Peyer's patch (tissue), 4 donors: ENCODE measurements around the gene CDSN. TPM values are rescaled to one million over a fixed set of nuclear protein-coding genes. Genes with fewer than 3 reads are reported as not detected.

ENCODE experiments used
- DNase-seq, 3 donors: peaks; one replicate each; pipeline ENCODE4 v3.0.0-alpha.2; 2017 to 2019
- H3K27ac ChIP-seq, 4 donors: fragments of 200-600 bp; sonication (generic); one replicate each; pipeline ENCODE4 v1.5.1; 2016 to 2019
- H3K27me3 ChIP-seq, 2 donors: fragments of 200-600 bp; sonication (generic); one replicate each; pipeline ENCODE4 v1.5.1; 2019
- H3K36me3 ChIP-seq, 3 donors: fragments of 200-600 bp; sonication (generic); one replicate each; pipeline ENCODE4 v1.5.1; 2016 to 2019
- H3K4me1 ChIP-seq, 4 donors: fragments of 200-600 bp; sonication (generic); one replicate each; pipeline ENCODE4 v1.5.1; 2016 to 2019
- H3K4me3 ChIP-seq, 4 donors: fragments of 200-600 bp; sonication (generic); 1 replicate in 3 of 4; 2 replicates in 1 of 4; pipeline ENCODE4 v1.5.1; 2016 to 2019; ENCODE audit warnings: mild to moderate bottlenecking in 1 of 4
- H3K9me3 ChIP-seq, 4 donors: fragments of 200-600 bp; sonication (generic); one replicate each; pipeline ENCODE4 v1.5.1; 2016 to 2019; ENCODE audit warnings: mild to moderate bottlenecking in 1 of 4
- POLR2A ChIP-seq, 2 donors: fragments of 450-650 bp; IDR thresholded peaks; one replicate each; pipeline ENCODE4 v1.5.1; 2017; ENCODE audit warnings: antibody characterized with exemption in 2 of 2, mild to moderate bottlenecking in 2 of 2, moderate library complexity in 2 of 2
- total RNA-seq, 4 donors: library from RNA; depleted of rRNA; stranded (reverse); fragments of >200 nt; gene quantifications; one replicate each; pipeline ENCODE4 v1.1.0, GENCODE V29; 2016
- TF ChIP-seq, protein P1 (sequence below), 6 experiments: fragments of 450-650 bp in 4 of 6; fragments of 200-600 bp in 2 of 6; sonication (generic) in 1 of 6; IDR thresholded peaks; one replicate each; pipeline ENCODE4 v1.5.1; 2017 to 2019; ENCODE audit warnings: antibody characterized with exemption in 6 of 6, mild to moderate bottlenecking in 3 of 6, moderate library complexity in 1 of 6

CDSN gene
- total RNA-seq, 4 donors from 2014 or later: 0.54 TPM; not detected in 3

GRCh38 chr6:31125586-31126363, 5.5 kb upstream of the CDSN start:
- Histone ChIP-seq H3K4me1 (peaks cover 0 to 7% (median 0%) of the 10 kb centered on the region in 4 donors), H3K4me3 (no peak overlapping the region), H3K36me3 (no peaks in the 10 kb centered on the region), H3K9me3 (no peaks in the 10 kb centered on the region), H3K27ac (no peak overlapping the region), H3K27me3 (no peaks in the 10 kb centered on the region)
- TF ChIP-seq, protein P1, sequence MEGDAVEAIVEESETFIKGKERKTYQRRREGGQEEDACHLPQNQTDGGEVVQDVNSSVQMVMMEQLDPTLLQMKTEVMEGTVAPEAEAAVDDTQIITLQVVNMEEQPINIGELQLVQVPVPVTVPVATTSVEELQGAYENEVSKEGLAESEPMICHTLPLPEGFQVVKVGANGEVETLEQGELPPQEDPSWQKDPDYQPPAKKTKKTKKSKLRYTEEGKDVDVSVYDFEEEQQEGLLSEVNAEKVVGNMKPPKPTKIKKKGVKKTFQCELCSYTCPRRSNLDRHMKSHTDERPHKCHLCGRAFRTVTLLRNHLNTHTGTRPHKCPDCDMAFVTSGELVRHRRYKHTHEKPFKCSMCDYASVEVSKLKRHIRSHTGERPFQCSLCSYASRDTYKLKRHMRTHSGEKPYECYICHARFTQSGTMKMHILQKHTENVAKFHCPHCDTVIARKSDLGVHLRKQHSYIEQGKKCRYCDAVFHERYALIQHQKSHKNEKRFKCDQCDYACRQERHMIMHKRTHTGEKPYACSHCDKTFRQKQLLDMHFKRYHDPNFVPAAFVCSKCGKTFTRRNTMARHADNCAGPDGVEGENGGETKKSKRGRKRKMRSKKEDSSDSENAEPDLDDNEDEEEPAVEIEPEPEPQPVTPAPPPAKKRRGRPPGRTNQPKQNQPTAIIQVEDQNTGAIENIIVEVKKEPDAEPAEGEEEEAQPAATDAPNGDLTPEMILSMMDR (IDR thresholded peaks at IDR 0.05): no peak
- TF ChIP-seq POLR2A (IDR thresholded peaks at IDR 0.05): no peak
- DNase-seq: no peak

GRCh38 chr6:31125162-31125561, 4.9 kb upstream of the CDSN start:
- TF ChIP-seq, protein P1 (IDR thresholded peaks at IDR 0.05): no peak
- TF ChIP-seq POLR2A (IDR thresholded peaks at IDR 0.05): no peak
- Histone ChIP-seq H3K36me3 (no peaks in the 10 kb centered on the region), H3K9me3 (no peaks in the 10 kb centered on the region), H3K27me3 (no peaks in the 10 kb centered on the region), H3K4me3 (no peak overlapping the region), H3K27ac (no peak overlapping the region), H3K4me1 (peaks cover 0 to 7% (median 0%) of the 10 kb centered on the region in 4 donors)
- DNase-seq: no peak

DNA sequence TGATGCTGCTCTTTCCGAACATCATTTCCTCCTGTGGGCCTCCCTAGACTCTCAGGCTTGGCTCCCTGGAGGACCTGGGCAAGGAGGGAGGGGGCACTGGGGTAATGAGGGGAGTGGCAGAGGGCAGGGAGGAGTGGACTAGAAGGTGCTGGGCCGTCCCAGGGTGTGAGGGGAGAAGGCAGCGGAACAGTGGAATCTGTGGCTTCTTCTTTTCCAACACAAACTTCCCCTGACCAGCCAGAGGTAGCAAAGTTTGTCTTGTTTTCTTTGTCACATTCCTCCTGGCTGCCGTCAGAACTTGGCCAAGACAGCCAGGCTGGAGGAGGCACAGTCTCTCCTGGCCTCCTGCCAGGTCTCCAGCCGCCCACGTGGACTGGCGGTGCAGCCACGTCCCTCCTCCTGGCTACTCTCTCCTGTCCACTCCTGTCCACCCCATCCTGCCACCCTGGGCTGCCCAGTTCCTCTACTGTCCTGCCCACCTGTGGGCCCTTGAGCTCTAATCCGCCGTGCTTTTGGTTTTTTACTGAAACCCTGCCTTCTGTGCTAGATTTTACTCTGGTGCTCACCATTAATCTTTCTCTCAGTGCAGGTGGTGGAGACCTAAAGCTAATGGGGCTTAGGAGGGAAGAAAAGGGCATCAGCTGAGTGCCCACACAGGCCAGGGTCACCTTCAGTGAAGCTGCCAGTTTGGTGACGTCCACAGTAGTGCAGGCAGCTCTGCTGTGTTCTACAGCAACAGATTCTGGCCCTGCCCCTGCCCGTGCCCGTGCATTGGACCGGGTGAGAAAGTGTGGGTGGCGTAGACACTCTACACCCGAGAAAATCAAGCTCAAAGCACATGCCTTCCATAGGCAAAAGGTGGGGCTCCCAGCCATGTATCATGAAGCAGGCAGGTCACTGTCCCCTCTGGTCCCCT, 2.8 kb upstream of the CDSN start:
- H3K4me3 ChIP-seq: no peak overlapping the region
- no peaks in the 10 kb centered on the region for H3K36me3 ChIP-seq
- peaks cover 0 to 7% (median 0%) of the 10 kb centered on the region in 4 donors for H3K4me1 ChIP-seq
- no peak overlapping the region for H3K27ac ChIP-seq
- H3K27me3 ChIP-seq: no peaks in the 10 kb centered on the region
- TF ChIP-seq, protein P1 (IDR thresholded peaks at IDR 0.05): no peak
- TF ChIP-seq POLR2A (IDR thresholded peaks at IDR 0.05): no peak
- no peak for DNase-seq
- no peaks in the 10 kb centered on the region for H3K9me3 ChIP-seq

GRCh38 chr6:31121131-31121790, 1.0 kb upstream of the CDSN start:
- DNase-seq: no peak

DNA sequence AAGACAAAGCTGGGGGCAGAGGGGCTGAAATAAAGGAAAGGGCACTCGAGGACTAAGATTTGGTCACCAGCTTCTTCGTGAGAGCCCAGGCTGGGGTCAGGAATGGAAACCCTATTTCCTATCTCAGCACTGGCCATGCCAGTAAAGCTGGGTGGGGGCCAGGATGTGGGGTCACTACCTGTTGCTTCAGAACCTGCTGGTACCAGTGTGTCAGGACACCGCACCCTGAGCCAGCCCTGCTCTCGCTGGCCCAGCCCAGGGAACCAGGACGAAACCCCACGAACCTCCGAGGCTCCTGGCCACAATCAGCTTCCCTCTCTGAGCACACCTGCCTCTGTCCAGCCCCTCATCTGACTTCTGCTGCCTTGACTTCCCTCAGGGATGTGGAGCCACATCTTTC, 2.1 kb downstream of the CDSN start:
- H3K27me3 ChIP-seq: no peaks in the 10 kb centered on the region
- no peak overlapping the region for H3K27ac ChIP-seq
- H3K9me3 ChIP-seq: no peaks in the 10 kb centered on the region
- DNase-seq: peak in 1 of 3 donors; percentile 11
- no peak for TF ChIP-seq POLR2A (IDR thresholded peaks at IDR 0.05)
- TF ChIP-seq, protein P1 (IDR thresholded peaks at IDR 0.05): no peak
- H3K4me3 ChIP-seq: no peak overlapping the region
- H3K4me1 ChIP-seq: peaks cover 0 to 12% (median 0%) of the 10 kb centered on the region in 4 donors
- no peaks in the 10 kb centered on the region for H3K36me3 ChIP-seq

More at GRCh38 chr6:31121131-31121790, 1.0 kb upstream of the CDSN start:
- Histone ChIP-seq H3K9me3 (no peaks in the 10 kb centered on the region), H3K27ac (no peak overlapping the region), H3K27me3 (no peaks in the 10 kb centered on the region), H3K36me3 (no peaks in the 10 kb centered on the region), H3K4me1 (peaks cover 0 to 1% (median 0%) of the 10 kb centered on the region in 4 donors), H3K4me3 (no peak overlapping the region)
- TF ChIP-seq, protein P1 (IDR thresholded peaks at IDR 0.05): no peak
- no peak for TF ChIP-seq POLR2A (IDR thresholded peaks at IDR 0.05)
